Liver (tissue), 9 donors: ENCODE results near the gene ACOXL. TPM values are rescaled to one million over a fixed set of nuclear protein-coding genes. Genes with fewer than 3 reads are reported as not detected.

Source experiments
- DNase-seq: peaks from one replicate; pipeline ENCODE4 v3.0.0-alpha.2; 2017; ENCODE audit warnings: low spot score
- H3K27ac ChIP-seq, 2 donors: one replicate each; pipeline ENCODE4 v1.7.0; 2013; ENCODE audit warnings: inconsistent platforms in 2 of 2, low read length in 2 of 2, control low read depth in 1 of 2, low read depth in 1 of 2, mild to moderate bottlenecking in 1 of 2
- H3K27me3 ChIP-seq, 4 donors: one replicate each; pipeline versions ENCODE4 v1.6.1 to v1.7.0; 2013; ENCODE audit warnings: low read length in 3 of 4, inconsistent platforms in 1 of 4, mild to moderate bottlenecking in 1 of 4, moderate library complexity in 1 of 4; ENCODE audit not compliant: control insufficient read depth in 4 of 4, insufficient read depth in 4 of 4
- H3K36me3 ChIP-seq, 4 donors: one replicate each; pipeline versions ENCODE4 v1.6.1 to v1.7.0; 2013; ENCODE audit warnings: low read length in 3 of 4, mild to moderate bottlenecking in 3 of 4, low read depth in 1 of 4, moderate library complexity in 1 of 4; ENCODE audit not compliant: control insufficient read depth in 4 of 4, insufficient read depth in 3 of 4
- H3K4me1 ChIP-seq, 4 donors: one replicate each; pipeline versions ENCODE4 v1.6.1 to v1.7.0; 2013; ENCODE audit warnings: low read length in 3 of 4, mild to moderate bottlenecking in 3 of 4, moderate library complexity in 1 of 4; ENCODE audit not compliant: control insufficient read depth in 4 of 4, insufficient read depth in 4 of 4
- H3K4me3 ChIP-seq, 3 donors: one replicate each; pipeline versions ENCODE4 v1.6.1 to v1.7.0; 2013; ENCODE audit warnings: low read length in 3 of 3, control low read depth in 1 of 3, low read depth in 1 of 3, mild to moderate bottlenecking in 1 of 3
- H3K9ac ChIP-seq, 2 donors: one replicate each; pipeline ENCODE4 v1.7.0; 2013; ENCODE audit warnings: low read length in 2 of 2, mild to moderate bottlenecking in 2 of 2, moderate library complexity in 2 of 2, control low read depth in 1 of 2, low read depth in 1 of 2
- H3K9me3 ChIP-seq, 4 donors: one replicate each; pipeline versions ENCODE4 v1.6.1 to v1.7.0; 2013; ENCODE audit warnings: low read length in 3 of 4; ENCODE audit not compliant: control insufficient read depth in 4 of 4
- CTCF ChIP-seq: fragments of 150-350 bp; IDR thresholded peaks from 2 replicates; pipeline ENCODE4 v1.5.1; 2017; ENCODE audit warnings: improper control_type of control experiment, low read depth, low read length; ENCODE audit not compliant: missing input control
- EGR1 ChIP-seq, 2 donors: IDR thresholded peaks; 2 replicates each; pipeline ENCODE4 v1.6.1; 2016 to 2018; ENCODE audit warnings: antibody characterized with exemption in 2 of 2, low read depth in 2 of 2
- FOXA2 ChIP-seq: IDR thresholded peaks from 2 replicates; pipeline ENCODE4 v1.6.1; 2016; ENCODE audit warnings: antibody characterized with exemption
- HNF4A ChIP-seq, 2 donors: conservative IDR thresholded peaks; 2 replicates each; pipeline ENCODE4 v1.6.1; 2016; ENCODE audit warnings: antibody characterized with exemption in 2 of 2, mild to moderate bottlenecking in 2 of 2
- HNF4G ChIP-seq: IDR thresholded peaks from 2 replicates; pipeline ENCODE4 v1.6.1; 2016; ENCODE audit warnings: antibody characterized with exemption
- RAD21 ChIP-seq, 2 donors: IDR thresholded peaks; 2 replicates each; pipeline ENCODE4 v1.6.1; 2016; ENCODE audit warnings: antibody characterized with exemption in 2 of 2, mild to moderate bottlenecking in 2 of 2
- REST ChIP-seq: IDR thresholded peaks from 2 replicates; pipeline ENCODE4 v1.6.1; 2016; ENCODE audit warnings: antibody characterized with exemption, mild to moderate bottlenecking
- RXRA ChIP-seq, 2 donors: IDR thresholded peaks; 2 replicates each; pipeline ENCODE4 v1.6.1; 2017 to 2018; ENCODE audit warnings: antibody characterized with exemption in 2 of 2, mild to moderate bottlenecking in 1 of 2
- YY1 ChIP-seq: IDR thresholded peaks from 2 replicates; pipeline ENCODE4 v1.6.1; 2016; ENCODE audit warnings: antibody characterized with exemption, mild to moderate bottlenecking
- WGBS: extraction: QIAGEN DNeasy Blood & Tissue Kit; methylation state at CpG from one replicate; pipeline ENCODE4 v1.1.7; 2013; 5-methylcytosine and 5-hydroxymethylcytosine counted together
- polyA plus RNA-seq, 2 donors: library from polyadenylated mRNA; stranded (reverse) in 1 of 2; unstranded in 1 of 2; fragments of 200-250 nt in 1 of 2; fragments of >200 nt in 1 of 2; fragmentation: Nextera tagmentation in 1 of 2; extraction: Ambion mirVana in 1 of 2; gene quantifications; one replicate each; pipeline versions ENCODE4 v1.2.1 to v1.2.3, GENCODE V29; 2013 to 2015
- total RNA-seq, 2 donors: library from RNA; depleted of rRNA; stranded (reverse); fragments of >200 nt; gene quantifications; one replicate each; pipeline ENCODE4 v1.2.3, GENCODE V29; 2014
- TF ChIP-seq, protein P1 (sequence below): IDR thresholded peaks from 2 replicates; pipeline ENCODE4 v1.6.1; 2016; ENCODE audit warnings: antibody characterized with exemption
- donor health status: healthy.
- donor health status: healthy.
- donor health status: healthy.
- donor health status: healthy.
- donor health status: healthy.

Gene ACOXL
- total and polyA plus RNA-seq, 4 donors, result 0.07 TPM; not detected in 3

DNA sequence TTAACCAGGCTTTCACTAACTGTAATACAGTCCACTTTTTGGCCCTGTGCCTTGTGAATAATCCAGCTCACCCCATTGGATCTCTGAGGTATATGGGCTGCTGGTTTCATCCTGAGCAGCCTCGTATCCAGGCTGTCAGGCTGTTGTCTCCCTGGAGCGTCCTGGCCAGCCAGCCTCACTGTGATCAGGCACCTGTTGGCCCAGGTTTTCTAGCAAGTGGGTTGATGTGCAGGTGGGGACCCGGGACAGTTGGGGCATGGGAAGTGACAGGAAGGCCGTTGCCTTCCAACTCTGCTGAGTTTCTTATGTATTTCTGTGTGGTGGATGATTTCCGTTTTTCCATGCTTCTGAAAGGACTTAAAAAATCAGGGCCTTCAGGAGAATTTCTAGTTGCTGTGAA is 132.4 kb downstream of the ACOXL start:
- H3K4me3 ChIP-seq, result no peak overlapping the region
- TF ChIP-seq, protein P1, sequence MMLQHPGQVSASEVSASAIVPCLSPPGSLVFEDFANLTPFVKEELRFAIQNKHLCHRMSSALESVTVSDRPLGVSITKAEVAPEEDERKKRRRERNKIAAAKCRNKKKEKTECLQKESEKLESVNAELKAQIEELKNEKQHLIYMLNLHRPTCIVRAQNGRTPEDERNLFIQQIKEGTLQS, result no peak
- TF ChIP-seq HNF4A (conservative IDR thresholded peaks at IDR 0.05) (no peak), YY1 (no peak), REST (no peak), CTCF (no peak), EGR1 (IDR thresholded peaks at IDR 0.05; ENCODE audit: low read depth in 2 of 2) (no peak), HNF4G (no peak)
- H3K36me3 ChIP-seq, result no peaks in the 10 kb centered on the region
- no peak overlapping the region for H3K9ac ChIP-seq
- WGBS, result 82% methylated on average over 5 of the region's 5 CpGs
- no peaks in the 10 kb centered on the region for H3K27me3 ChIP-seq
- no peak overlapping the region for H3K27ac ChIP-seq
- DNase-seq, result no peak
- H3K9me3 ChIP-seq, result no peaks in the 10 kb centered on the region
- H3K4me1 ChIP-seq, result no peaks in the 10 kb centered on the region

DNA sequence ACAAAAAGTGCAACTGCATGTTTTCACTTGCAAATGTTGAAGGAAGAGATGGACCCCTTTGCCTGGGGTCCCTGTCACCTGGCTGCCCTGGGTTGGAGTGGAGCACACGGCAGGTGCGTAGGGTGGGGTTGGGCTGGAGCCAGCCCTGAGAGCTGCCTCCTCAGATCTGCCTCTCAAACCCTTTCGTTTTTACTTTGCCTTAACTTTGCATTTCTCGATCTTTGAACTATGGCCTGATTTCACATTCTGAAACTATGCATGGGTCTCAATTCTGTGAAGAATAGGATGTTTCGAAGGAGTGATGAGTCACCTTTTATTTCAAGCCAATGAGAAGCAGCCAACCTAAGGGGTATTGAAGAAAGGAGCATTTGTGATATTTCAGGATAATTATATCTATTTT is 132.8 kb downstream of the ACOXL start:
- no peak overlapping the region for H3K27ac ChIP-seq
- TF ChIP-seq FOXA2 (no peak), EGR1 (IDR thresholded peaks at IDR 0.05; ENCODE audit: low read depth in 2 of 2) (no peak), REST (no peak), RXRA (IDR thresholded peaks at IDR 0.05) (no peak), RAD21 (IDR thresholded peaks at IDR 0.05) (no peak)
- H3K36me3 ChIP-seq, result no peaks in the 10 kb centered on the region
- no peaks in the 10 kb centered on the region for H3K9me3 ChIP-seq
- DNase-seq, result no peak
- H3K4me1 ChIP-seq, result no peaks in the 10 kb centered on the region
- 76% methylated on average over 5 of the region's 5 CpGs for WGBS
- no peak overlapping the region for H3K4me3 ChIP-seq
- H3K9ac ChIP-seq, result no peak overlapping the region
- no peaks in the 10 kb centered on the region for H3K27me3 ChIP-seq
